Measurements from ENCODE around the gene PSRC1. TPM values are rescaled to one million over a fixed set of nuclear protein-coding genes. Genes with fewer than 3 reads are reported as not detected.
A peak's percentile ranks its signal among the peaks of the same experiment; 100 is the strongest.

PSRC1 gene
- total RNA-seq, 1 donor from 2014 or later = 78.1 TPM

GRCh38 chr1:109239047-109239408 lies 43.9 kb downstream of the PSRC1 start:
- peaks cover 31% of the 10 kb centered on the region for H3K4me1 Mint-ChIP-seq
- H3K4me1 ChIP-seq = peaks cover 56% of the 10 kb centered on the region
- peaks cover 73% of the 10 kb centered on the region for H3F3A ChIP-seq (ENCODE audit: low read depth)

GRCh38 chr1:109238382-109238781 lies 44.6 kb downstream of the PSRC1 start:
- H4K20me1 ChIP-seq (ENCODE audit: low read depth) = no peaks in the 10 kb centered on the region
- H3K9me3 ChIP-seq (ENCODE audit: low read depth) = no peaks in the 10 kb centered on the region
- no peaks in the 10 kb centered on the region for H3K27me3 ChIP-seq
- H3K9me3 Mint-ChIP-seq = no peaks in the 10 kb centered on the region
- peaks cover 74% of the 10 kb centered on the region for H3F3A ChIP-seq (ENCODE audit: low read depth)
- peaks cover 36% of the 10 kb centered on the region for H3K36me3 Mint-ChIP-seq
- peaks cover 9% of the 10 kb centered on the region for H3K27me3 Mint-ChIP-seq (ENCODE audit: insufficient read depth, low read depth)
- no peak overlapping the region for H3K4me3 Mint-ChIP-seq
- no peaks in the 10 kb centered on the region for H3K79me2 ChIP-seq (ENCODE audit: low read depth)
- H3K4me2 ChIP-seq = no peak overlapping the region
- peaks cover 29% of the 10 kb centered on the region for H3K4me1 Mint-ChIP-seq
- peaks cover 7% of the 10 kb centered on the region for H3K36me3 ChIP-seq
- peaks cover 56% of the 10 kb centered on the region for H3K4me1 ChIP-seq
- no peak overlapping the region for H3K4me3 ChIP-seq
- no peak overlapping the region for H2AFZ ChIP-seq (replicated peaks)
- H3K27ac Mint-ChIP-seq = no peak overlapping the region
- TF ChIP-seq CTCF (IDR thresholded peaks at IDR 0.05) = no peak
- no peak for TF ChIP-seq EZH2phosphoT487 (IDR thresholded peaks at IDR 0.05)
- no peak for TF ChIP-seq EZH2 (IDR thresholded peaks at IDR 0.05)
- H3K27ac ChIP-seq = peak overlapping the region; percentile 64
- no peak overlapping the region for H3K9ac ChIP-seq
- no peak for DNase-seq (ENCODE audit: low spot score)

More at GRCh38 chr1:109239047-109239408, 43.9 kb downstream of the PSRC1 start:
- Histone ChIP-seq H2AFZ (replicated peaks) (no peak overlapping the region), H3K79me2 (ENCODE audit: low read depth) (no peaks in the 10 kb centered on the region), H3K9me3 (ENCODE audit: low read depth) (no peaks in the 10 kb centered on the region), H3K4me2 (no peak overlapping the region), H3K27me3 (no peaks in the 10 kb centered on the region), H4K20me1 (ENCODE audit: low read depth) (no peaks in the 10 kb centered on the region), H3K4me3 (no peak overlapping the region), H3K36me3 (peaks cover 7% of the 10 kb centered on the region), H3K9ac (no peak overlapping the region), H3K27ac (peak overlapping the region; percentile 6)
- TF ChIP-seq CTCF (IDR thresholded peaks at IDR 0.05) (no peak), EZH2 (IDR thresholded peaks at IDR 0.05) (no peak), EZH2phosphoT487 (IDR thresholded peaks at IDR 0.05) (no peak)
- no peak for DNase-seq (ENCODE audit: low spot score)
- no peak overlapping the region for H3K27ac Mint-ChIP-seq
- no peaks in the 10 kb centered on the region for H3K9me3 Mint-ChIP-seq
- H3K27me3 Mint-ChIP-seq (ENCODE audit: insufficient read depth, low read depth) = peaks cover 9% of the 10 kb centered on the region
- H3K36me3 Mint-ChIP-seq = peaks cover 36% of the 10 kb centered on the region
- H3K4me3 Mint-ChIP-seq = no peak overlapping the region

- Histone ChIP-seq H3K9ac (no peak overlapping the region), H3K79me2 (ENCODE audit: low read depth) (no peaks in the 10 kb centered on the region), H4K20me1 (ENCODE audit: low read depth) (no peaks in the 10 kb centered on the region), H3F3A (ENCODE audit: low read depth) (peaks cover 74% of the 10 kb centered on the region), H3K27ac (peak overlapping the region; percentile 64), H3K9me3 (ENCODE audit: low read depth) (no peaks in the 10 kb centered on the region), H3K4me2 (peak overlapping the region; percentile 20), H3K27me3 (no peaks in the 10 kb centered on the region), H3K4me1 (peaks cover 56% of the 10 kb centered on the region), H2AFZ (replicated peaks) (no peak overlapping the region), H3K4me3 (no peak overlapping the region), H3K36me3 (peaks cover 7% of the 10 kb centered on the region)
- Mint-ChIP-seq H3K27me3 (ENCODE audit: insufficient read depth, low read depth) (peaks cover 9% of the 10 kb centered on the region), H3K27ac (no peak overlapping the region), H3K36me3 (peaks cover 39% of the 10 kb centered on the region), H3K4me1 (peaks cover 22% of the 10 kb centered on the region), H3K9me3 (no peaks in the 10 kb centered on the region), H3K4me3 (no peak overlapping the region)
- no peak for TF ChIP-seq CTCF (IDR thresholded peaks at IDR 0.05)
- DNase-seq (ENCODE audit: low spot score) = peak; percentile 43
Measured at GRCh38 chr1:109237512-109237911, 45.4 kb downstream of the PSRC1 start.

Data from neural progenitor cell (in vitro differentiated cells).